Panc1 (cell line): Measurements from ENCODE around the gene GALP. TPM values are rescaled to one million over a fixed set of nuclear protein-coding genes. Genes with fewer than 3 reads are reported as not detected.
"Not testable (repeated sequence)": the region's sequence is repeated elsewhere in the genome, so short reads cannot be mapped to it uniquely, and the experiment has no call there.

ENCODE experiments used
- ATAC-seq: fragments of 200-7000 bp; cut with Tn5 transposase; 2 replicates; pipeline ENCODE4 v1.9.1; 2020; ENCODE audit warnings: mild to moderate bottlenecking, moderate library complexity
- BruUV-seq: library from RNA; stranded (reverse); fragments of 400-500 nt; replicated peaks from 2 replicates; lab custom pipeline; 2021; lab: Mats Ljungman, UMichigan
- CTCF ChIA-PET: fragments of 300-600 bp; sonication (Branson Sonifier 250); formaldehyde crosslinking; loops from one replicate; lab custom pipeline; 2022; ENCODE audit warnings: antibody characterized with exemption; lab: Charles Lee
- POLR2A ChIA-PET: fragments of 300-600 bp; sonication (Branson Sonifier 250); formaldehyde crosslinking; loops from one replicate; lab custom pipeline; 2022; ENCODE audit warnings: antibody characterized with exemption; lab: Charles Lee
- DNase-seq: peaks from one replicate; pipeline ENCODE4 v3.0.0-alpha.2; 2010; ENCODE audit warnings: low read depth, low spot score
- H3K27ac ChIP-seq: 2 replicates; pipeline ENCODE4 v1.5.1; 2011; ENCODE audit warnings: mild to moderate bottlenecking, low read length, inconsistent platforms
- H3K27me3 ChIP-seq: fragments of 200-500 bp; sonication (Bioruptor generic); 2 replicates; pipeline ENCODE4 v1.6.0; 2014; ENCODE audit warnings: low read length, inconsistent platforms; ENCODE audit not compliant: control insufficient read depth, insufficient read depth
- H3K36me3 ChIP-seq: fragments of 200-500 bp; sonication (Bioruptor generic); 2 replicates; pipeline ENCODE4 v1.5.1; 2014; ENCODE audit warnings: inconsistent platforms, mild to moderate bottlenecking, low read length, moderate library complexity; ENCODE audit not compliant: control insufficient read depth, insufficient read depth
- H3K4me1 ChIP-seq: 2 replicates; pipeline ENCODE4 v1.5.1; 2011; ENCODE audit warnings: inconsistent platforms, mild to moderate bottlenecking, low read length, moderate library complexity; ENCODE audit not compliant: control insufficient read depth, insufficient read depth
- H3K4me3 ChIP-seq, 2 experiments: 2 replicates each; pipeline ENCODE4 v1.5.1; 2011 to 2012; ENCODE audit warnings: low read depth in 2 of 2, low read length in 2 of 2, mild to moderate bottlenecking in 2 of 2, inconsistent platforms in 1 of 2, moderate library complexity in 1 of 2
- H3K9me3 ChIP-seq: fragments of 200-500 bp; sonication (Bioruptor generic); 2 replicates; pipeline ENCODE4 v1.5.1; 2014; ENCODE audit warnings: low read depth, mild to moderate bottlenecking, inconsistent platforms, low read length, moderate library complexity; ENCODE audit not compliant: control insufficient read depth, insufficient read depth
- CTCF ChIP-seq: fragments of 450-650 bp; IDR thresholded peaks from 2 replicates; pipeline ENCODE4 v1.5.1; 2017; ENCODE audit warnings: mild to moderate bottlenecking
- POLR2AphosphoS5 ChIP-seq: IDR thresholded peaks from 2 replicates; pipeline ENCODE4 v1.6.1; 2012; ENCODE audit warnings: mild to moderate bottlenecking, low read depth, low read length, moderate library complexity
- REST ChIP-seq, 2 experiments: IDR thresholded peaks; 2 replicates each; pipeline ENCODE4 v1.6.1; 2011 to 2012; ENCODE audit warnings: low read depth in 2 of 2, control low read depth in 1 of 2, low read length in 1 of 2, mild to moderate bottlenecking in 1 of 2, moderate library complexity in 1 of 2; ENCODE audit not compliant: insufficient read depth in 1 of 2
- SIN3A ChIP-seq: IDR thresholded peaks from 2 replicates; pipeline ENCODE4 v1.6.1; 2012; ENCODE audit warnings: low read depth, mild to moderate bottlenecking, low read length, moderate library complexity, borderline replicate concordance; ENCODE audit not compliant: insufficient read depth
- TCF7L2 ChIP-seq: IDR thresholded peaks from 2 replicates; pipeline ENCODE4 v1.6.1; 2011; ENCODE audit warnings: mild to moderate bottlenecking, low read depth, low read length, inconsistent platforms
- in situ Hi-C: cut with HindIII; loops from 2 replicates; pipeline ENCODE4 v1.10.0; 2016; ENCODE audit warnings: low sequenced_read_pairs, low pct_unique_long_range_greater_than_20kb
- intact Hi-C: fragments of 100-400 bp; cut with micrococcal nuclease; formaldehyde crosslinking; loops from one replicate; pipeline ENCODE4 v1.10.0; 2022; ENCODE audit not compliant: unreplicated experiment
- total RNA-seq: library from RNA; stranded (reverse); gene quantifications from one replicate; pipeline ENCODE4 v1.2.1, GENCODE V29; 2021; ENCODE audit not compliant: unreplicated experiment

The GALP gene
- total RNA-seq, 1 experiment from 2014 or later = not detected

- POLR2A ChIA-PET = no interaction called here
- Histone ChIP-seq H3K9me3 (no peaks in the 10 kb centered on the region), H3K36me3 (no peaks in the 10 kb centered on the region), H3K4me3 (no peak overlapping the region), H3K27me3 (no peaks in the 10 kb centered on the region), H3K4me1 (no peaks in the 10 kb centered on the region), H3K27ac (no peak overlapping the region)
- intact Hi-C loops = no loop called here
- in situ Hi-C loops = no loop called here
- DNase-seq = no peak
- CTCF ChIA-PET = no interaction called here
- ATAC-seq = no peak
- BruUV-seq = no TSS peak
- TF ChIP-seq TCF7L2 (no peak), SIN3A (no peak), CTCF (no peak), REST (IDR thresholded peaks at IDR 0.05; ENCODE audit: insufficient read depth in 1 of 2, low read depth in 2 of 2, low read length in 1 of 2) (no peak), POLR2AphosphoS5 (no peak)
Observed at GRCh38 chr19:56191711-56192110, 15.9 kb downstream of the GALP start.

GRCh38 chr19:56193981-56194640 lies 18.3 kb downstream of the GALP start:
- ChIA-PET CTCF (no interaction called here), POLR2A (interaction anchor here (0.6 to 0.7 kb wide), 3 partner anchors 86 to 1856 kb away, joined by 3 to 7 read pairs (median 5); no protein-coding TSS in a partner anchor)
- in situ Hi-C loops = no loop called here
- DNase-seq (no peak), ATAC-seq (no peak)
- Histone ChIP-seq H3K27me3 (no peaks in the 10 kb centered on the region), H3K9me3 (no peaks in the 10 kb centered on the region), H3K4me1 (no peaks in the 10 kb centered on the region), H3K27ac (no peak overlapping the region), H3K4me3 (no peak overlapping the region), H3K36me3 (no peaks in the 10 kb centered on the region)
- BruUV-seq = no TSS peak
- intact Hi-C loops = no loop called here
- TF ChIP-seq CTCF (no peak), SIN3A (no peak), REST (IDR thresholded peaks at IDR 0.05; ENCODE audit: insufficient read depth in 1 of 2, low read depth in 2 of 2, low read length in 1 of 2) (no peak), POLR2AphosphoS5 (no peak), TCF7L2 (no peak)

DNA sequence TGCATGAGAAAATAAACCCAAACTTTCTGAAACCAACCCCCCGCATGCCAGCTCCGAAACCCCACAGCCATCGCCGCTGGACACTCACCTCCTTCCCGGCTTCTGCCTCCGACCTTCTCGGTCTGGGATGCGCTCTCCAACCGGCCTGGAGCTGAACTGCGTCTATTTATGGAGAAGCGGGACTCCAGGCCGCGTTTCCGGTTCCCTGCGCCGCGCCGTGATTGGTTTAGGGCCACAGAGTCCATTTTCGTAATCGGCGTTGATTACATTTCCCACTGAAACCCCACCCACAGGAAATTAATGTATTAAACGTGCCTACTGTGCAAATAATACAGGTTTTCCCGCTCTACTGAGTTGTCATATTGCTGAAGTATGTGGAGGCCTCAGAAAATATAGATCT lies 21.8 kb downstream of the GALP start, which contains the start of gene ZSCAN5B:
Gene ZSCAN5B (minus strand): TSS at position 138 of the 400 bp plus-strand sequence. CDS start 4,731 bp downstream, outside the sequence.
- in situ Hi-C loops, H3K9me3 ChIP-seq, ATAC-seq, DNase-seq, BruUV-seq, CTCF ChIA-PET, intact Hi-C loops, H3K4me1 ChIP-seq, H3K36me3 ChIP-seq, POLR2A ChIA-PET, H3K27ac ChIP-seq, H3K27me3 ChIP-seq, H3K4me3 ChIP-seq: not testable (repeated sequence)
